ENCODE data around the gene ARTN.

GRCh38 chr1:43934986-43935324 lies 1.4 kb downstream of the ARTN start:
- TF ChIP-seq CTCF (IDR thresholded peaks at IDR 0.05; ENCODE audit: low read length): no peak
- no peak for TF ChIP-seq EZH2 (IDR thresholded peaks at IDR 0.05; ENCODE audit: borderline replicate concordance, low read length)
